NOMO-1 (cell line): ENCODE measurements around the gene KIAA1328.

Experiments used
- DNase-seq, 2 experiments: peaks; one replicate each; lab custom pipeline; 2025; ENCODE audit not compliant: unreplicated experiment in 2 of 2; lab: John Stamatoyannopoulos, UW

KIAA1328 gene

DNA sequence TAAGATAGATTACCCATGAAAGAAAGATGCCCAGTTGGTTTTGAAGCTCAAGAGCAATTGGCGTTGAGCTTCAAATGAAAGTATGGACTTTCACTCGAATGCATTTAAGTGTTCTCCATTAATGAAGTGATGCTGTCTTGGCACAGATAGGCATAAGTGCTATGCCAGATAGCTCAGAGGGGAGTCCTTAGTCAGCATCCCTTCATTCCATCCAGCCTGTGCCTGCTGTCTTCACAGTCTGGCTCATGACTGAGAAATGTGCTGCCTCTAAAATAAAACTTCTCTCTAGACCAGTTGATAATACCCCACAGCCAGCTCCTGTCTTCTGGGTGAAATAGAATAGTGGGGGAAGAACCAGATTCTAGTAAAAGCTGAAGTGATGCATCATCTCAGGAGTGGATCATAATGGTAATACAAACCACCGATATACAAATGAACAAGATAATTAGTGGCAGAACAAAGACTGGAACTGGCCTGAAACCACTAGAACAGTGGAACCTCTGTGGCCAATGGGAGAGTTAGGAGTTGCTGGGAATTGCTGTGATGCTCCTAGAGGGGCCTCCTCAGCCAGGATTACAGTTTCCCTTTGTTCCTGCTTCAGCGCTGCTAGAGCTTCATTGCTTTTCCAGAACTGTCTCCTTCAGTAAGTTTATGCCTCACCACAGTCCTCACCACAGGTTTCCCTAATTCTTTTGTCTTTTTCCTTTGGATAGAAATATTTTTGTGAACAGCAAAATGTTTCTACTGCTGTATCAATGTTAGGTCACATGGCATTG, 359.3 kb downstream of the KIAA1328 start:
- DNase-seq, result no peak

GRCh38 chr18:37199741-37200140, 370.8 kb downstream of the KIAA1328 start:
- DNase-seq, result no peak

- no peak for DNase-seq
These were observed 378.4 kb downstream of the KIAA1328 start for GRCh38 chr18:37207343-37207742.

DNA sequence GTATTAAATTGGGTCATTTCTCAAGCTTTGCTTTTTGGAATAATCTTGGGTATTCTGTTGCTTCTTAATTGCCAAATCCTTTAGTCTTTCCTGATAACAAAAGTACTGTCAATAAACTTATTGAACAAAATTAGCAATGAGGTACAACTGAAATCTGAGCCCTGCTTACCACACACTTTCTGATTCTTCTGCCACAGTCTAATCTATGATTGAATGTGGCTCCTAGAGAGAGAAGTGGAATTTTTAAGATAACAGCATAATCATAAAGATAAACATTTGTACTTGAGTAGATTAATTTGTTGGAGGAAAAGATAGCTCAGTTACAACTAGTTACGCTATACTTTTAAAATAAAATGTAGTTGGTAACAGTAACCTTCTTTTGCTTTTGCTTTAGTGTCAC, 381.9 kb downstream of the KIAA1328 start:
- DNase-seq, result no peak

DNA sequence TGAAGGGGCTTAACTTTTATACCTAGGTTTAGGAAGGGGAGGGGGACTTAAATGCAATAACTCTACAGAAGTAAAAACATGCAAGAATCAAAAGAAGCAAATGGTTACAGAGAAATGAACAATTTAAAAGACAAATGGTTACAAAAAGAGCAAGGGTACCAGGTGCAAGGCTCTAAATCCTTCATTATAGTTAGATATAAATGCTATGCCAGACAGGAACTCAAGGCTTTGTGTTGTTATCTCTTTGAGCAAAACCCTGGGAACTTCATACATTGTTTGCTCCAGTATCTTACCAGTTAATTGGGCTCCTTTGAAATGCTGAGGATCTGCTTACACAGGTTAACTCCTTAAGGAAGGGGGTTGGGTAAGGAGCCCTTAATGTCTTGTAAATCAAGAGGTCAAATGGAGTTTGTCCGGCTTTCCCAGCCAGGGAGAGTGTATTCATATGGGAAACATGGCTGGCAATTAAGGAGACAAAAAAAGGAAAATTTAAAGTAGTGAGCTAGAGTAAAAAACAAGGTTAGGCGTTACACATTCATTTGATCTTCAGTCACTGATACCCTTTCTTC, 389.2 kb downstream of the KIAA1328 start:
- no peak for DNase-seq

- no peak for DNase-seq
These were observed 390.3 kb downstream of the KIAA1328 start for GRCh38 chr18:37219257-37219656.

DNA sequence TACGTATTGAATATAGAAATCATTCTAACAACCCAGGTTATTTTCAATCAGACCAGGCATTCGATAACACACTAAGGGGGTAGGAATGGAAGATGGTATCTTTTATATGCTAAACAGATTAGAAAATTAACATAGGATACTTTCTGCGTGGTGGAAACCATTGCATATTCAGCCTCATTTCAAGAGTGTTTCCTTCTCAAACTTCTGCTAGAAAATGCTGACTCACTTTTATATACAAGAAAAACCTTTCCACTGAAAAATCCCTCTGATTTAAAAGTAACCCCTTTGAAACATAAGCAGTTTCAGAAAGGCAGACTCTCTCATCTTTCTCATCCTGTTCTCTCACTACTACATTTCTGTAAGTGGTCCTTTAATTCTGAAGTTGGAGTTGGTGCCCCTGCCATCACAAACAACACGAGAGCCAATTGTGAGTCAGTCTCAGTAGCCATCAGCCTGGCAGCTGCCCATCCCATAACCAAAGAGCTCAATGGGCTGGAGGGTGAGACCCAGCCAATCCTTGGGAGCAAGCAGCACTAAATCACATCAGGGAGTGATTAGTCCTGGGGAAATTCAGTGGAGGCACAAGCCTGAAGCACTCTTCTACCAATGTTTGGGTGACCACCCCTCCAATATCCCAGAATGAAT, 393.5 kb downstream of the KIAA1328 start:
- no peak for DNase-seq

- no peak for DNase-seq
These were observed 394.1 kb downstream of the KIAA1328 start for GRCh38 chr18:37222999-37223378.

DNA sequence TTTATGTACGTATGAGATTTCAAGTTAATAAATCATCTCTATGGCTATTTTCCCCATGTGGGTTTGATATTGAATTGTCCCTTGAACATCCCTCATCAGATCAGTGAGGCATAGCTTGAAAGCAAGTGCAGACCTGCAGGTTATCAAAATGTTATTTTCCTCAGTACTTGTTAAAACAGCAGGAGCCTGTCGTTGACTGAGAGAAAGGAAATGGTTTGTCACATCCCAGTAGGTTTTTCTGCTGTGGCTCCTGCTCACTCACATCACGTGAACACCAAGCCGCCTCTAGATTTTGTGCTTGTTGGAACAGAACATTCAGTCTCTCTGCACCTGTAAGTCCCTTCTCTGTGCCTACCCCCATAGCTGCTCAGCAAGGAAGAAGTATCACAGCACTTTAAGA, 396.4 kb downstream of the KIAA1328 start:
- DNase-seq, result no peak

GRCh38 chr18:37230768-37231167, 401.8 kb downstream of the KIAA1328 start:
- no peak for DNase-seq

DNA sequence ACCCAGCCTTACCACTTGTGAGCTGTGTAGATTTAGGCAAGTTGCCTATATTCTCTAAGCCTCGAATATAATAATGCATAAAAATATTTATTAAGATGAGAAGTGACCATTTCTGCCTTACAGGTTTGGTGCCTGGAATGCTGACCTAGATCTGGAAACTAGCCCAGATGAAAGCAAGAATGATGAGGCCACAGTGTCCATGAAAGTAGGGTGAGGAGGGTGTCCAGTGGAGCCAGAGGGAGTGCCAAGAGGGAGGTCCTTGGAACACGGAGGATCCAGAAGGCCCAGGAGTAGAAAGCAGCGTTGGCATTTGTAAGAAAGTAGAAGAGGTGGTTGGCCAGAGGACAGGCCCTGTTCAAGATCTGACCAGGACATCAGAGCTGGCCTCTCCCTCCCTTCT, 402.3 kb downstream of the KIAA1328 start:
- DNase-seq, result no peak

- DNase-seq, result no peak
These were observed 406.7 kb downstream of the KIAA1328 start for GRCh38 chr18:37235583-37235982.

DNA sequence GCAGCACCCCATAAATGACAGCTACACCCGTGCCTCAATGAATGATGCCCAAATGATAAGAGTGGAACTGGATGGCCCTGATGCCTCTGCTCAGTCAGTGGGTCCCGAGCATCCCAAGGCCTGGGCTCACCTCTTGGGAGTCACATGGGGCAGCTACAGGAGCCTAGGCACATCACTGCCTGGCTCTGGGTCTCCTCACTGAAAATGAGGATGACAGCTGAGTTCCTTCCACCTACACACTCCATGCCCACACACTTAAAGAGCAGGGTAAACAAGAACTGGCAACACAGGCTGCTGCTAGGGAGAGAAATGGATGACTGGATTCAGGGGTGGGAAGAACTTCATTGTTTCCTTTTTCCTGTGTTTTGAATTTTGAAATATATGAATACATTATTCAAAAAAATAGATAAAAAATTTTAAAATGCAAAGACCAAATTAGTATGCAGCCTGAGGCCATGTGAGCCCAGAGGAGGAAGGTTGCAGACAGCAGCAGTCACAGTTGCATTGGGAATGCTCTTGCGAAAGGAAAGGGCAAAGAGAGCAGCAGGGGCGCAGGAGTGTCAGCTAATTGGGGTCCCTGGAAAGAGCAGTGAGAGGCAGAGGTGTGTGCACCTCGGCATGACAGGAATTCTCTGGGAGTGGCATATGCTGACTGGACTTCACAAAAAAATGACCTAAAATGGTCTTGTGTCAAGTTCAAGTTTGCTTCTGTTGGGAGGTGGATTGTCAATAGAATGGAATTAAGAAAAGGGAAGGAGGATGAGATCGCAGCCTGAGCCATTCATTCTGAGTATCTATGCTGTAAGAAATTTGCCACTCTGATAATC, 409.6 kb downstream of the KIAA1328 start:
- no peak for DNase-seq

DNA sequence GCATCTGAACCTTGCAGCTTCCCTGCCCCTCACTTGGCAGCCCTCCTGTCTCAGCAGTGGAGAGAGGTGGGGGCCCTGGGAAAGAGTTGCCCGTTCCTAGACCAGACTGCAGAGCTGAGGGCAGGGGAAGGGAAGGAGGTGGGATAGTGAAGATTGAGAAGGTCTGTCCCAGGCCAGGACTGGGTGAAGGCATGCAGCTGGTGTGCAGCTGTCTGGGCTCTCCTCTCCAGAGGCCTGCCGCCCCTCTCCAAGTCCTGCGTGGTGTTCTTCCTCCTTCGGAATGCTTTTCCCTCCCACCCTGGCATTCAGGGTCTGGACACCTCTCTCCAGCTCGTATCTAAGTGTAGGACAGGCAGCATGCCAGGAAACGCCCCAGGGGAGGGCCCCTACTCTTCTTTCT, 413.2 kb downstream of the KIAA1328 start:
- DNase-seq, result no peak

DNA sequence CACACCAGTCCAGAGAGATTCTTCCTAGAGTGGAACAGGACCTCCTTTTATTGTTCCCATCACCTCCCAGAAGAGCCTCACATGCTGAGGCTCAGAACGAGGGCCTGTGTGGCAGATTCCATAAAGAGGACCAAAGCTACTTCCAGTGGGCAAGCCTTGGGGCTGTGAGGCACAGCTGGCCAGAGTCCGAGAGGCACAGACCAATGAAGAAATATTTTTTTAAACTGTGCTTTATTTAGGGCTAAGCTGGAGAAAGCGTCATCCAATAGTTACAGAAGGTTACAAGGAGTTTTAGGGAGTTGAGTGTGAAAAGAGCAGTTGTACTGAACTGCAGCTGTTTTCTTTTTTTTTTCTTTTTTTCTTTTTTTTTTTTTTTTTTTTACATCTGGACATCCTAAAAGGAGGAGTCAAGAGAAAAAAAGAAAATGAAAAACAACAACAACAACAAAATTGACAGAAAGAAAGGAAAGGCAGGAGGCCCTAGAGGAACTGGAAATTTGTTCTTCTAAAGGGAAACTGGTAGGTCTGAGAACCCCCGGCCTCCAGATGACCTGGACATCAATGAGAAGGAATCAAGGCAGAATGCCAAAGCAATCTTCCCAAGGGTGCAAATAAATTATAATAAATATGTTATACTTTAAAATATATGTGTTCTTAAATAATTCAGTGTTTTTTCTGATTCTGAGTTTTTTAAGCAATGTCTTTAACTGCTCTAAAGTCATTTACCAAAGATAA, 414.1 kb downstream of the KIAA1328 start:
- DNase-seq, result no peak

DNA sequence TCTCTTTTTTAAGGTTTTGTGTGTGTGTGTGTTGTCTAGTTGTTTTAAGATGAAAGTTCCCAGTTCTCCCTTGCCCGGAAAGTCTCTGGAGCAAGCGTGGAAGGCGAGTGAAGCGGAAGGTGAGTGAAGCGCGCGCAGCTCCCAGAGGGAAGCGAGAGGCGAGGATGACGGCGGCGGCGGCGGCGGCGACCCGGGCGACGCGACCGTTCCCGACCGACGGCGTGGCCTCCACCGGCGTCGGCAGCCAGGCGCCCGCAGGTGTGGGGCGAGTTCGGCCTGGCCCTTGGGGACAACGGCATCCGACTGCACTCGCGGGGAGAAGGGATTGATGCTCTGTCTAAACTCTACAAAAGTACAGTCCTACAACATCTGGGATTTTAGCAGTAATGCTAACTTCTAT, 414.8 kb downstream of the KIAA1328 start:
- DNase-seq, result no peak

GRCh38 chr18:37244618-37245017, 415.7 kb downstream of the KIAA1328 start:
- no peak for DNase-seq

DNA sequence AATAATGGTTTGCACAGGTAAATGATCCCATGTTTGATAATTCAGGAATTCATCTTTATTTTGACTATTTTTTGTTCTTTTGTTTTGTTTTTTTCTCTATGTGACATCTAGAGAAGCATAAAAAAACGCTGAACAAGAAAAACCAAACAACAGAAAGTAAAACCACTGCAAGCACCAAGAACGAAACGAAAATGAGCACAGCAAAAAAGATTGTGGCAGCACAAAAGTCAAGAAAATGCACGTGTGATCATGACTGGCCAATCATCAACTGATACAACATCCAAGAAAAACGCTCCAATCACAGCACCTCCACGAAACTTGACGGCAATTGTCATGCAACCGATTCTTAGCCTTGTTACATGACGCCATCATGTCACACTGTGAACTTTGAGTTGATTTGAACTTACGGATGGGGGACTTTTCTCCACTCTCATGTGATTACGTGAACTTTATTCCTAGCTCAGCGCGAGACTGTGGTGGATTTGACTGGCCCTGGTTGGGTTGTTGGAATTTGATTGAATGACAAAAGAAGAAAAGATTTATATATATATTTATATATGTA, 417.9 kb downstream of the KIAA1328 start:
- DNase-seq, result no peak

GRCh38 chr18:37247497-37248161, 418.7 kb downstream of the KIAA1328 start:
- DNase-seq, result no peak

DNA sequence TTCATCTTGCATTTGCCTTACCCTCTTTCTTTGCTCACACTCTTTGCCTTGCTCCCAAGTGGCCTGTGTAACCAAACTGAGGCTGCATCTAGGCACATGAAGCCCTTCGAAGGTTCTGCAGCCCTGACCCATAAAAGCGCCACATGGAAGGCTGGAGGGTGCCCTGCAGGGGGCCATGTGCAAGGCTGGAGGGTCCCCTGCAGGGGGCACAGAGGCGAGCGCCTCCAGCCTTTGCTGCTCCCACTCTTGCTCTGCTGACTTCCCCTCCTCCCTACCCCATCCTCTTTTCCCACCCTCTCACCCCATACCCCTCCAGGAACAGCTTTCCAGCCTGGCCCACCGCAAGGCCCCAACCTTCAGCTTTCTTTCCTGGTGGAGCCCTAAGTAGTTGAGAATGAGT, 419.4 kb downstream of the KIAA1328 start:
- DNase-seq, result no peak
